GM19238 (cell line): ENCODE results near the gene TACR1.
"Not testable (repeated sequence)": the region's sequence is repeated elsewhere in the genome, so short reads cannot be mapped to it uniquely, and the experiment has no call there.

Experiments used
- DNase-seq: peaks from one replicate; pipeline ENCODE4 v3.0.0; 2011; ENCODE audit warnings: low spot score; ENCODE audit not compliant: insufficient read length

The TACR1 gene

DNA sequence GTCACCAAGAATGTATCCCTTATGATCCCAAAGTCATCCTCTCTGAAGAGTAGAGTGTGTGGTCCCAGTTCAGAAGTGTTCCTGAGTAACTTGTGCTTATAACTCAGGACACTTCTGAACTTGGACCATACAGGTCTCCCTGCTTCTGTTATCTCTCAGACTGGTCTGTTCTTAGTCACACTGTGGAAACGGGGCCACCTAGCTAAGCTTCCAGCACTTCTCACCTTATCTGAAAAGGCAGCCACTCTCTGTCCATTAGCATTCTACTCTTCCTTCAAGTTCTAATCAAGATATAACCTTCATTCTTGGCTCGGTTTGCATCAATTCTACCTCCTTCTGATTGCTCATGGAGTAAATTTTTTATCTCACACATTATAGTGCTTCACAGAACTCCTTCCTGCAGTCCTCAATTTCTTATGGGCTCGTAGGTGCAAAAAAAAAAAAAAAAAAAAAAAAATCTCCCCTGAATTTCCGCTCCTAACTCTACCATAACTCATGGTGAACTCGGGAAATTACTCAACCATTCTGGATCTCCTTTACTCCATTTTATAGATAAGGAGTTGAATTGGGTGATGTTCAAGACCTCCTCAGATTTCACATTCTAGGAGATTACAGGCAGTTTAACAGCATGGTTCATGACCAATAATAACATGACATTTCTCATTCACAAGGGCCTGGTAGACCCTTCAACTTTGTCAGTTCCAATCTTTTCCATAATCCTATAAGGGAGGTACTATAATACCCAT is 108.4 kb downstream of the TACR1 start:
- DNase-seq = no peak

DNA sequence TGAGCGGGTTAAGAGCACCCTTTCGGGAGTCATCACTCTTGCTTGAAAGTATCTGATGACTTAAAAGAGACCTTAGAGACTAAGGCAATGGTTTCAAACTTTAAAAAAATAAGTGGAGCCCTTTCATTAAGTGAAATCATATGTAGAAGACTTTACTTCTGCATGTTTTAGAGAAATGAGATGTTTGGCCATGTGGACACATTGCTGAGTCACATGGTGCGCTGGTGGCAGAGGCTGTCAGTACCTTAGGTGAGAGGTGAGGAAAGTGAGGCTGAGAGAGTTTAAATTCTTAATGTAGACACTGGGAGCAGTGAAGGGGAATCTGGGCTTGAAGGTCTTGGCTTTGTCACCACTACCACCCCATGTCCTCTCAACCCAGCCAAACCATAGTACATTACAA is 109.8 kb downstream of the TACR1 start:
- no peak for DNase-seq

DNA sequence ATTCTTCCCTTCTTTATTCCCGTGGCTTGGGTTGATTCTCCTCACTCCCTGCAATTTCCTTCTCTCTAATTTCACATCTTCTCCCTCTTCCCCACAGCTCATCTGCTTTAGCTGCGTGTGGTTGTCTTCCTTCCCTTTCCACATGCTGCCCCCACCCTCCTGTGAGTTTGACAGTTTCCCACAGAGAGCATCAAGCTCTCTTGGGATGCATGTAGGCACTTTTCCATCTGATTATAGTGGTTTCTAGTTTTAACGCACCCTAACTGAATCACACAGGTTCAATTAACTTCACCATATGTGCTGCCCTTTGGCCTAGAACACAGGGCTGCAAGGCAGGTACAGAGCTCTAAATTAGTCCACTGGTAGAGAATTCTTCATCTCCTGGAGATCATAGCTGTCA is 110.5 kb downstream of the TACR1 start:
- DNase-seq = no peak

GRCh38 chr2:75087736-75088135 is 111.6 kb downstream of the TACR1 start:
- no peak for DNase-seq

- DNase-seq = no peak
Observed at GRCh38 chr2:75079575-75079974, 119.7 kb downstream of the TACR1 start.

- no peak for DNase-seq
Observed at GRCh38 chr2:75077909-75078308, 121.4 kb downstream of the TACR1 start.

GRCh38 chr2:75076088-75076487 is 123.2 kb downstream of the TACR1 start:
- DNase-seq = no peak

DNA sequence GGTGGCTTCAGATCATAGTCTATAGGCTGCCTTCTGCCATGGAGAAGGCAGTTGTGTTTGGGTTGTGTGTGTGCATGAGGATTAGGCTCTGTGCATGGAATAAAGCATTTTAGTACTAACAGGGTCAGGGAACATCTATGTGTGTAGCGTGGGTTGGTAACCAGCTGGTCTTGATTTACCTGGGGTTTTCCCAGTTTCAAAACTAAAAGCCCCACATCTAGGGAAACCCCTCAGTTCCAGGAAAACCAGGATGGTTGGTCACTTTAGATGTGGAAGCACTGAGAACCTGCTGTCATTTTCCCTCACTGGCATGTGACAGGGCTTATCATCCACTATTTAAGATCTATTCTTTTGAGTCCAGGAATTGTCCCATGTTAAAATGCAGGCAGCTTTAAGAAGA is 124.6 kb downstream of the TACR1 start:
- DNase-seq = no peak

DNA sequence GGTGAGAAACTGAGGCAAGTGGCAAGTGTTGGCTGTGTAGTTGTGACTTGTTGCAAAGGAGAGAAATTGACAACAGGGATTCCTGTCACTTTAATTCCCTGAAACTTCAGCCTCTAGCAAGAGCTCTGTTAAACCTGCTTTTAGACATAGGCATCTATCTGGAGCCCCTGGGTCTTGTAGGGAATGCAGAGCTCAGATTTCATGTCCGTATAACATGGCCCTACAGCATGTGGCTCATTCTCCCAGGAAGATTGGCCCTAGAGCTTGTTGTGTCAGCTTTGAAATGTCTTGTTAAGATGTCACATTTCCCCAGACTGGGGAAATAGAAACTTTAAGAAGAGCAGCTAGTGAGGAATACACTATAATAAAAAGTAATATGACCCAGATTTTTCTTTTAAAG is 125.1 kb downstream of the TACR1 start:
- no peak for DNase-seq

DNA sequence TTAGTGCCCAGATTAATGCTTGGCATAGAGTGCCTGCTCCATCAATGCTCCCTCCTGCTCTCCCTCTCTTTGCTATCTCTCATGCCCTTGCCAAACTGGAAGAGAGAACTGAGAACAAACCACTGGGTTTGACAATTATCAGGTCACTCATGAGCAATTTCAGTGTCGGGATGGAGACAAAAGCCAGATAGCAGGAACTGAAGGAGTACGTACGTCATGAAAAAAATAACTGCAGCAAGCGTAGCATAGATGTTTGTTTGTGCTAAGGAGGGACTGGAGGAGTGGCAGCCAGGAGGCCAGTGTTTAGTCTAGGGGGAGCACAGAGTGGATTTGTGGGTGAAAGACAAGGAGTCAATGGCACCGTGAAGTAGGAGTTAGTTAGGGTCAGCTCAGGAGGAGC is 127.6 kb downstream of the TACR1 start:
- no peak for DNase-seq

- no peak for DNase-seq
Observed at GRCh38 chr2:75068546-75068945, 130.8 kb downstream of the TACR1 start.

GRCh38 chr2:75067506-75067905 is 131.8 kb downstream of the TACR1 start:
- DNase-seq = no peak

GRCh38 chr2:75066121-75066902 is 133.0 kb downstream of the TACR1 start:
- DNase-seq = no peak

DNA sequence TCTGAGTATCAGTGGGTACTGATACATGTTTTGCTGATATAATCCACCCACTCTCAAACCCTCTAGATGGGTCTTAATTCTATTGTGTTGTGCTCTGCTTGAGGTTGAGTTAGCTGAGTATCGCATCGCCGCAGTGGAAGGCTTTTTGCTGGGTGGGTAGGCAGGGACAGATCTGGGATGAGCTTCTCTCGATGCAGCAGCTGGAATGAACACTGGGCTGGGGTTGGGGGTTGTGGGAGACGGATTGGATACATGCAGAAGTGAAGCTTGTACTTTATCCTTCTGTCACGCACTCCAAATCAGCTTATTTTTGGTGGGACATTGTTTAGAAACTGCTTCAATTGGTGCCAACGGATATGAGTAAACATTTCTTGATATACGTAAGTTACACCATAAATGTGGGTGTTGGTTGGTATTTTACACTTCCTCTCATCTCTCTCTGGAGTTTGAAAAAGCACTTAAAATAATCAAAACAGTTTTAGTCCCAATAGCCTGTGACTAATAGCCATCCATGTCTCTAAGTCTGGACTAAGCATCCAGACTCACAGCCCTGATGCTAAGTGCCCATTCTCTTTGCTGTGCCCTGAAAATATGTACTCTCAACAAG is 133.8 kb downstream of the TACR1 start:
- DNase-seq = no peak

DNA sequence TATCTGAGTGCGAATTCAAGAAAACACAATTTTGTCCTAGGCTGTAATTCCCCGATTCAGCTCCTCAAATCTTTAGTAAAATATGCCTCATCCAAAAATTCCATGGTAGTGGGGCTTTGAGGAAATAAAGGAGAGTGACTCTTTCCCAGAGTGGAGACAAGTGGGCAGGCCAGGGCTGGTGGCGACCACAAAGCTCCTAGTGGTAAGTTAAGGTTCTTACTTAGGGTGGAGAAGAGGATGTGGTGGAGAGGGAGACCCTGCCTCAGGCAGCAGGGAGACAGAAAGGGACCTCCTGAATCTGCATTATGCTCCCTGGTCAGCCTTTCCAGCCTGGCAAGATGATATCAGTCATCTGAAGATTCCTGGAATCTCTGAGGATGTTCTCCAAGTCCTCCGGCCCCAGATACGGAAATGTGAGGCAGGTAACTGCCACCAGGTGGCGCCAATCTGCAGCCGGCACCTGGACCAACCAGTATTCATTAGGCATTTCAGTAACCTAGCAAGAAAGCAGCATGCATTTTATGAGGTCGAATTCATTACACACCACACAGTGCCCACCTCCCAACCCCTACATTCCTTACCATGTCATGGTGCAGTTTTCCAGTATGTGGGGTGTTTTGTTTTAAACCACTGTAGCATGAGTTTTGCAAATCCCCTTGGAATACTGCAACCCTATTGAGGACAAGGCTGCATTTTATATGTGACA is 134.5 kb downstream of the TACR1 start:
- peak; percentile 26 for DNase-seq

DNA sequence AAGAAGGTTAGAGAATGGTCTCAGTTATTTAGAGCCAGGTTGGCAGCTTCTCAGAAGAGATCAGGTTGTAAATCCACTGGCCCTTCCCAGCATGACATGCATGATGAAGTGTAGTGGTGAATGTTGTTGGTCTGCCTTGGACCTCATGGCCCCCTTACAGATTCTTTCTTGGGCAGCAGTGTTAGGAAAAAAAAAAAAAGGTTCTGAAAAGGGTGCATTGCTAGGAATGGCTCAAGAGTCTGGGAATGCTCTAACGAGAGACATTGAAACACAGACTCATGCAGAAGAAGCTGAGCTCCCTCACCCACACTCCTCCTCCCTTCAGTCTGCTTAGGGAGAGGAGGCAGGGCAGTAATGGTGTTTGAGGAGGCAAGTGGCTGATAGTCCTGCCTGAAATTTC is 135.4 kb downstream of the TACR1 start:
- no peak for DNase-seq

DNA sequence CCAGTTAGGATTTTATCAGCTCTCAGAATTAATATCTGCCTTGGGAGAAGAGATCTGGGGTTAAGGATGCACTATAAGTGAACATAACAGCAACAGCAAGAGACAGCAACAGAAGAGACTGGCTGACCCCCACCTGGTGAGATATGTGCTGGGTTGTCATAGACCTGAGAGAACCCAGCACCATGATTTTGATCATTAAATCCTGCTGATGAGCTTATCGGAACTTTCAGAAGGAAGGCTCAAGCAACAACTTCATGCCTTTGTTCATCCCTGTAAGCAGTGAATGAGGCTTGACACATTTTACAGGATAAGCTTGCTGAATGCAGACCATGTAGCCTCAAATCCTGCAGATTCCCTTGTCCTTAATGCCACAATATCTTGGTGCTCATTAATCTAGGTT is 140.9 kb downstream of the TACR1 start:
- no peak for DNase-seq

DNA sequence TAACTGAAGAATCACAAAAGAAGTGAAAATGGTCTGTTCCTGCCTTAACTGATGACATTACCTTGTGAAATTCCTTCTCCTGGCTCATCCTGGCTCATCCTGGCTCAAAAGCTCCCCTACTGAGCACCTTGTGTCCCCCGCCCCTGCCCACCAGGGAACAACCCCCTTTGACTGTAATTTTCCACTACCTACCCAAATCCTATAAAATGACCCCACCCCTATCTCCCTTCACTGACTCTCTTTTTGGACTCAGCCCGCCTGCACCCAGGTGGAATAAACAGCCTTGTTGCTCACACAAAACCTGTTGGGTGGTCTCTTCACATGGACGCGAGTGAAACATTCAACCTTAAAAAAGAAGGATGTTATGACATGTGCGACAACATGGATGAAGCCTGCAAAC is 142.2 kb downstream of the TACR1 start:
- not testable (repeated sequence) for DNase-seq

- peak; percentile 13 for DNase-seq
Observed at GRCh38 chr2:75055820-75056675, 143.3 kb downstream of the TACR1 start.

- DNase-seq = no peak
Observed at GRCh38 chr2:75055142-75055819, 144.0 kb downstream of the TACR1 start.
